NCI-H2029 (cell line): Measurements from ENCODE around the gene NUMA1.
A peak's percentile ranks its signal among the peaks of the same experiment; 100 is the strongest.

Experiments
- DNase-seq: peaks from one replicate; lab custom pipeline; 2025; lab: John Stamatoyannopoulos, UW

Gene NUMA1

GRCh38 chr11:72100462-72100861, 20.1 kb upstream of the NUMA1 start:
- DNase-seq = no peak

GRCh38 chr11:72100009-72100408, 19.7 kb upstream of the NUMA1 start:
- no peak for DNase-seq

GRCh38 chr11:72098741-72099140, 18.4 kb upstream of the NUMA1 start:
- no peak for DNase-seq

GRCh38 chr11:72091292-72091691, 10.9 kb upstream of the NUMA1 start:
- peak; percentile 42 for DNase-seq

GRCh38 chr11:72088076-72088808, 7.9 kb upstream of the NUMA1 start:
- DNase-seq = no peak

- peak; percentile 23 for DNase-seq
Observed at GRCh38 chr11:72085621-72086351, 5.4 kb upstream of the NUMA1 start.

GRCh38 chr11:72084965-72085364, 4.6 kb upstream of the NUMA1 start:
- DNase-seq = no peak

- no peak for DNase-seq
Observed at GRCh38 chr11:72084076-72084475, 3.7 kb upstream of the NUMA1 start.

- DNase-seq = no peak
Observed at GRCh38 chr11:72083414-72083813, 3.1 kb upstream of the NUMA1 start.

- DNase-seq = no peak
Observed at GRCh38 chr11:72081821-72082453, 1.6 kb upstream of the NUMA1 start.

GRCh38 chr11:72081184-72081644, 872 bp upstream of the NUMA1 start:
- no peak for DNase-seq

- DNase-seq = no peak
Observed at GRCh38 chr11:72079819-72080325, 470 bp downstream of the NUMA1 start.

GRCh38 chr11:72078477-72078876, 1.9 kb downstream of the NUMA1 start:
- DNase-seq = no peak

- DNase-seq = no peak
Observed at GRCh38 chr11:72075756-72076155, 4.6 kb downstream of the NUMA1 start.

- no peak for DNase-seq
Observed at GRCh38 chr11:72075109-72075508, 5.2 kb downstream of the NUMA1 start.

GRCh38 chr11:72072348-72072747, 8.0 kb downstream of the NUMA1 start:
- no peak for DNase-seq

GRCh38 chr11:72070491-72070890, 9.9 kb downstream of the NUMA1 start:
- DNase-seq = no peak

- DNase-seq = peak; percentile 54
Observed at GRCh38 chr11:72069787-72070251, 10.5 kb downstream of the NUMA1 start.

- no peak for DNase-seq
Observed at GRCh38 chr11:72069200-72069599, 11.1 kb downstream of the NUMA1 start.

- DNase-seq = no peak
Observed at GRCh38 chr11:72067676-72068075, 12.7 kb downstream of the NUMA1 start.

GRCh38 chr11:72067266-72067665, 13.1 kb downstream of the NUMA1 start:
- DNase-seq = no peak

GRCh38 chr11:72066855-72067254, 13.5 kb downstream of the NUMA1 start:
- DNase-seq = peak; percentile 11
